Activated B cell treated with CpG ODN at 0.5 μM for 24 hours (primary cell): Measurements from ENCODE around the gene CHD2. TPM values are rescaled to one million over a fixed set of nuclear protein-coding genes. Genes with fewer than 3 reads are reported as not detected.
A peak's percentile ranks its signal among the peaks of the same experiment; 100 is the strongest.
"Not testable (repeated sequence)": the region's sequence is repeated elsewhere in the genome, so short reads cannot be mapped to it uniquely, and the experiment has no call there.

Experiments
- ATAC-seq: fragments of 200-7000 bp; cut with Tn5 transposase; one replicate; pipeline ENCODE4 v1.10.0; 2021; ENCODE audit warnings: low read depth, mild to moderate bottlenecking, moderate library complexity
- CTCF ChIA-PET: fragments of 350-600 bp; sonication (Branson Sonifier 250); formaldehyde crosslinking; loops from one replicate; lab custom pipeline; 2021; ENCODE audit warnings: antibody characterized with exemption; lab: Charles Lee
- POLR2A ChIA-PET: fragments of 350-600 bp; sonication (Branson Sonifier 250); formaldehyde crosslinking; loops from one replicate; lab custom pipeline; 2021; ENCODE audit warnings: antibody characterized with exemption; lab: Charles Lee
- DNase-seq: peaks from one replicate; pipeline ENCODE4 v3.0.0; 2022
- H3K27ac Mint-ChIP-seq: one replicate; pipeline ENCODE4 v1.8.0; 2020; ENCODE audit warnings: mixed read lengths
- H3K27me3 Mint-ChIP-seq: one replicate; pipeline ENCODE4 v1.8.0; 2021; ENCODE audit warnings: mixed read lengths
- H3K36me3 Mint-ChIP-seq: one replicate; pipeline ENCODE4 v1.8.0; 2021; ENCODE audit warnings: low read depth, mixed read lengths
- H3K4me1 Mint-ChIP-seq: one replicate; pipeline ENCODE4 v1.8.0; 2021; ENCODE audit warnings: mixed read lengths
- H3K4me3 Mint-ChIP-seq: one replicate; pipeline ENCODE4 v1.8.0; 2020; ENCODE audit warnings: mild to moderate bottlenecking, mixed read lengths
- H3K9me3 Mint-ChIP-seq: one replicate; pipeline ENCODE4 v1.8.0; 2020; ENCODE audit warnings: mixed read lengths
- intact Hi-C: fragments of 100-400 bp; cut with micrococcal nuclease; formaldehyde crosslinking; loops from one replicate; pipeline ENCODE4 v1.15.1; 2024
- total RNA-seq: library from RNA; stranded (reverse); gene quantifications from 2 replicates; pipeline ENCODE4 v1.2.3, GENCODE V29; 2022
- TF ChIP-seq, protein P1 (sequence below): fragments of 200-600 bp; IDR thresholded peaks from one replicate; pipeline ENCODE4 v1.8.0; 2022; ENCODE audit warnings: antibody characterized with exemption, mild to moderate bottlenecking

The CHD2 gene
- total RNA-seq, 1 donor from 2014 or later, result 298 TPM

DNA sequence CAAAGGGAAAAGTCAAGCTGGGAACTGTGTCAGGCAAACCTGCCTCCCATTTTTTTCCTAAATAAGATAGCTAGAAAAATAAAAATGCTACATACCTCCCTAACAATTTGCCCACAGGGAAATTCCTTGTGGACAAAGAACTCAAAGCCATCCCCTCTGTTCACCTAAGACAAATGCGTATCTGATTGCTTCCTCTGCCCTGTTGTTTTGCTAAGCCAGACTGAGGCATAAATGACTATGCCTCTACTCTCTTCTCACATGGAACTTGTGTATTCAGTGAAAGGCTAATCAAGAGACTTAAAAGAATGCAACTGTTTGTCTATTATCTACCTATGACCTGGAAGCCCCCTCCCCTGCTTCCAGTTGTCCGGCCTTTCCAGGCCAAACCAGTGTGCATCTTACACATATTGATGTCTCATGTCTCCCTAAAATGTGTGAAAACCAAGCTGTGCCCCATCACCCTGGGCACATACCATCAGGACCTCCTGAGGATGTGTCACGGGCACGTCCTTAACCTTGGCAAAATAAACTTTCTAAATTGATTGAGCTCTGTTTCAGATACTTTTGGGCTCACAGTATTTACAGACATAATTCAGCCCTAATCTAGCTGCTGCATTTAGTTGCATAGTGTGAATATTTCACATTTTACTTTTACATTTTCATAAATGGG lies 15.8 kb downstream of the CHD2 start:
- ATAC-seq, result no peak
- Mint-ChIP-seq H3K4me3 (peak overlapping the region; percentile 16), H3K27me3 (no peaks in the 10 kb centered on the region), H3K4me1 (peaks cover 83% of the 10 kb centered on the region), H3K36me3 (peaks cover 65% of the 10 kb centered on the region), H3K27ac (peak overlapping the region; percentile 90), H3K9me3 (no peaks in the 10 kb centered on the region)
- no peak for DNase-seq
- ChIA-PET POLR2A (interaction anchor here (0.6 to 8.9 kb wide), 10 partner anchors 11 to 119 kb away, joined by 3 to 169 read pairs (median 11); partner anchors contain the start of gene CHD2), CTCF (interaction anchor here (0.8 to 10.7 kb wide), 7 partner anchors 9 to 119 kb away, joined by 3 to 115 read pairs (median 6); no protein-coding TSS in a partner anchor)
- intact Hi-C loops, result loop anchor here (1.0 to 5.0 kb wide), 3 partner anchors 67 to 199 kb away; no protein-coding TSS in a partner anchor
- TF ChIP-seq, protein P1, sequence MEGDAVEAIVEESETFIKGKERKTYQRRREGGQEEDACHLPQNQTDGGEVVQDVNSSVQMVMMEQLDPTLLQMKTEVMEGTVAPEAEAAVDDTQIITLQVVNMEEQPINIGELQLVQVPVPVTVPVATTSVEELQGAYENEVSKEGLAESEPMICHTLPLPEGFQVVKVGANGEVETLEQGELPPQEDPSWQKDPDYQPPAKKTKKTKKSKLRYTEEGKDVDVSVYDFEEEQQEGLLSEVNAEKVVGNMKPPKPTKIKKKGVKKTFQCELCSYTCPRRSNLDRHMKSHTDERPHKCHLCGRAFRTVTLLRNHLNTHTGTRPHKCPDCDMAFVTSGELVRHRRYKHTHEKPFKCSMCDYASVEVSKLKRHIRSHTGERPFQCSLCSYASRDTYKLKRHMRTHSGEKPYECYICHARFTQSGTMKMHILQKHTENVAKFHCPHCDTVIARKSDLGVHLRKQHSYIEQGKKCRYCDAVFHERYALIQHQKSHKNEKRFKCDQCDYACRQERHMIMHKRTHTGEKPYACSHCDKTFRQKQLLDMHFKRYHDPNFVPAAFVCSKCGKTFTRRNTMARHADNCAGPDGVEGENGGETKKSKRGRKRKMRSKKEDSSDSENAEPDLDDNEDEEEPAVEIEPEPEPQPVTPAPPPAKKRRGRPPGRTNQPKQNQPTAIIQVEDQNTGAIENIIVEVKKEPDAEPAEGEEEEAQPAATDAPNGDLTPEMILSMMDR, result no peak

DNA sequence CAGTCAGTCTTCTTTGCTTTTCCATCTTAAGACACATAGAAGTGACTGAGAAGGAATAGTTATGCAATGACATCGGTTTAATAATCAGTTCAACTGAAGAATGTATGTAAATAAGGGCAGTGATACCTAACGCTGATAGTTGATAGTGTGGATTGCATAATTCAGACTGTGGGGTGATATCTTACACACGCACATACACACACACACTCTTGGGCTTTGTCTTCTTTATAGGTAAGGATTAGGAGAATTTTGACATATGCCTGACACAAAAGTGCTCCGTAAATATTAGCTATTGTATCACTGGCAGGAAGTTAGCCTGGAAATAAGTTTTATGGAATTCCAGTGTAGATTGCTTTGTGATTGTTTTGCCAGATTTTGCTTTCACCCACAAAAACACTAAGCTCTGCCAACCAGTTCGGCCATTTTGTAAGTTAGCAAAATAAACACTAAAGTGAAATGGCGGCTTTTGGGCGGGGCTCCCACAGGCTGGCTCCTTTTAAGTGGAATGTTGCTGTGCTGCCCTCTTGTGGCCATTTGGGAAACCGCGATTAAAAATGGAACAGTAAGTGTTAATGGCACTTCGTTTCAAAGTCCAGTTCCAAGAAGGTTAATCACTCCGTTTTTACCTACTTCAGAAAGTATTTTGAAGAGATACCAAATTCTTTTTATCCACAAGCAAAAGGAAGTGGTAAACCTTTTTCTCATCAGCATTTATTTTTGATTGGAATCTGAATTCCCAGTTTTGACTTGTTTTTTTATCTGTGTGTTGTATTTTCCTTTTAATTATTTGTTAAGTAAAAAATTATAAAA lies 17.7 kb downstream of the CHD2 start:
- ChIA-PET CTCF (interaction anchor here (0.7 to 10.7 kb wide), 18 partner anchors 11 to 120 kb away, joined by 3 to 115 read pairs (median 4); partner anchors contain the start of gene CHD2), POLR2A (interaction anchor here (0.6 to 8.9 kb wide), 13 partner anchors 13 to 121 kb away, joined by 3 to 169 read pairs (median 5); partner anchors contain the start of gene CHD2)
- peak overlapping the region; percentile 41 for H3K4me3 Mint-ChIP-seq
- peaks cover 62% of the 10 kb centered on the region for H3K36me3 Mint-ChIP-seq
- no peaks in the 10 kb centered on the region for H3K27me3 Mint-ChIP-seq
- DNase-seq (peak; percentile 78), ATAC-seq (peak; percentile 51)
- TF ChIP-seq, protein P1, result peak; percentile 50
- intact Hi-C loops, result loop anchor here (1.0 to 5.0 kb wide), 6 partner anchors 18 to 201 kb away; partner anchors contain the start of gene CHD2
- H3K27ac Mint-ChIP-seq, result peak overlapping the region; percentile 86
- H3K4me1 Mint-ChIP-seq, result peaks cover 84% of the 10 kb centered on the region
- no peaks in the 10 kb centered on the region for H3K9me3 Mint-ChIP-seq

DNA sequence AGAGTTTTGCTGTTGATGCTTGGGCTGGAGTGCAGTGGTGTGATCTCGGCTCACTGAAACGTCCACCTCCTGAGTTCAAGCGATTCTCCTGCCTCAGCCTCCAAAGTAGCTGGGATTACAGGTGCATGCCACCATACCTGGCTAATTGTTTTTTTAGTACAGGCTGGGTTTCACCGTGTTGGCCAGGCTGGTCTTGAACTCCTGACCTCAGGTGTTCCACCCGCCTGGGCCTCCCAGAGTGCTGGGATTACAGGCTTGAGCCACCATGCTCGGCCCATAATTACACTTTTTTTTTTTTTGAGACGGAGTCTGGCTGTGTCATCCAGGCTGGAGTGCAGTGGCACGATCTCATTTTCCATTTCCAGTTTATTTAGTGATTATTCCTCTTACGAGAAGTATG lies 18.8 kb downstream of the CHD2 start:
- not testable (repeated sequence) for H3K9me3 Mint-ChIP-seq, ATAC-seq, H3K27ac Mint-ChIP-seq, H3K4me3 Mint-ChIP-seq, DNase-seq, H3K27me3 Mint-ChIP-seq
- ChIA-PET CTCF (interaction anchor here (2.4 to 10.7 kb wide), 4 partner anchors 12 to 122 kb away, joined by 15 to 115 read pairs (median 46); no protein-coding TSS in a partner anchor), POLR2A (interaction anchor here (1.8 to 8.9 kb wide), 5 partner anchors 14 to 122 kb away, joined by 6 to 169 read pairs (median 37); partner anchors contain the start of gene CHD2)
- Mint-ChIP-seq H3K4me1 (peaks cover 82% of the 10 kb centered on the region), H3K36me3 (peaks cover 67% of the 10 kb centered on the region)
- intact Hi-C loops, result loop anchor here (1.0 to 5.0 kb wide), 6 partner anchors 19 to 202 kb away; partner anchors contain the start of gene CHD2

DNA sequence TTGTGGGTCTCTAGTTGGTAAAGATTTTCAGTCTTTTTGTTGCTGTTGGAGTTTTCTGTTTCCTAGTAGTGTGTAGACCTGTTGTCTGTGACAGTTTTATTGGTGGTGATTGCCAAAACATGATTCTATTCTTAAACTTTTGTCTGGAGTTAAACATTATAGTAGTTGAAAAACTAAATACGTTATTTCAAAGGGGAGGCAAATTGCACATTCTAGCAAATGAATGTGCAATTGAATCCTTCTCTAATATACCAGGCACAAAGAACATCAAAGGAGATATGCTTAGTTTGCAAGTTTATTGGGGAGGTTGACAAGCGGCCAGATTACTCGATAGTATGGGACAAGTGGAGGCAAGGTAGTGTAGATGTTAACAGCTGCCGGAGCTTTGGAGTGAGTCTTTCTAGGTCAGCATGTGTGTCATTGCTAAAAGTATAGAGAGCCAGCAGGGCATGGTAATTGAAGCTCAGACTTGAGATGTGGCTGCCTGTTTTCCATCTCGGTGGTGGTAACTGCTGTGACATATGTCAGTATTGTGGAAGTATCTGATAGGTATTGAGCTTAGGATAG lies 20.6 kb downstream of the CHD2 start:
- intact Hi-C loops, result loop anchor here (5.0 kb wide), 1 partner anchor 42 kb away; no protein-coding TSS in a partner anchor
- no peak for DNase-seq
- H3K9me3 Mint-ChIP-seq, result no peaks in the 10 kb centered on the region

More for the DNA sequence above, 20.6 kb downstream of the CHD2 start:
- POLR2A ChIA-PET, result interaction anchor here (0.8 to 8.0 kb wide), 5 partner anchors 14 to 123 kb away, joined by 3 to 122 read pairs (median 4); no protein-coding TSS in a partner anchor
- Mint-ChIP-seq H3K27me3 (no peaks in the 10 kb centered on the region), H3K4me3 (no peak overlapping the region), H3K4me1 (peaks cover 72% of the 10 kb centered on the region), H3K27ac (peak overlapping the region; percentile 42), H3K36me3 (peaks cover 74% of the 10 kb centered on the region)
- CTCF ChIA-PET, result interaction anchor here (1.1 to 10.7 kb wide), 4 partner anchors 20 to 206 kb away, joined by 3 to 115 read pairs (median 10); partner anchors contain the start of gene CHD2
- no peak for ATAC-seq
- TF ChIP-seq, protein P1, result no peak
